Measurements from ENCODE around the gene GPR89B.
"Not testable (repeated sequence)": the region's sequence is repeated elsewhere in the genome, so short reads cannot be mapped to it uniquely, and the experiment has no call there.

The GPR89B gene

DNA sequence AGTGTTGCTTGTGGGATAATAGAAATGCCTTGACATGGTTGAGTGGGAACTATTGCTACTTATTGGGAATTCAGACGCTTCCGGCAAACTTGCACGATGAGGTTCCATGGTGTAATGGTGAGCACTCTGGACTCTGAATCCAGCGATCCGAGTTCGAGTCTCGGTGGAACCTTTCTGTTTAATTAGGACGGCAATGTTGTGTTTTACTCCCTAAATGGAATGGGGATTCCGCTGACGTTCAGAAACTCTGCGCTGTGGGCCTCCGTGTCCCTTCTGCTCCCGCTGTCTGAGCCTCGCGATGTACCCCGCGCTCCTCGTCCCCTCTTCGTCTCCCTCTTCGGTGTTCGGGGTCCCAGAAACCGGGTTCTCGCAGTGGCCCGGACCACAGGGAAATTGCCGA is 104.5 kb downstream of the GPR89B start:
- DNase-seq (ENCODE audit: low read depth), result not testable (repeated sequence)

DNA sequence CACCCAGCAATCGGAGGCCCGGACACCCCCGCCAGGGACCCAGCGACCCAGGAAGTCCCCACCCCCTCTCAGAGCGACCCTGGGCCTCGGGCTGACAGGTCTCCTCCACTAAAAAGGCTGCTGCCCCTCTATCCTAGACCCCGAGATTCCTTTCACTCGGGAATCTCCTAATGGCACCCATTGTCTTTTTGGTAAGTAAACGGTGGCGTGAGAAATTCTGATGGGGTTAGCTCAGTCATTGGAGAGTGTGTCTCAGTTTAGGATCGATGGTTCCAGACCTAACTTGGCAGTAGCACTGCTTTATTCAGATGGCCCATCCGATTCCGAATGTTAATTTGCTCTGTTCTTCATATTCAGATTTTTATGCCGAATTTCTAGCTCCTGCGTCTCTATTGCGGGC is 104.9 kb downstream of the GPR89B start:
- DNase-seq (ENCODE audit: low read depth), result not testable (repeated sequence)

DNA sequence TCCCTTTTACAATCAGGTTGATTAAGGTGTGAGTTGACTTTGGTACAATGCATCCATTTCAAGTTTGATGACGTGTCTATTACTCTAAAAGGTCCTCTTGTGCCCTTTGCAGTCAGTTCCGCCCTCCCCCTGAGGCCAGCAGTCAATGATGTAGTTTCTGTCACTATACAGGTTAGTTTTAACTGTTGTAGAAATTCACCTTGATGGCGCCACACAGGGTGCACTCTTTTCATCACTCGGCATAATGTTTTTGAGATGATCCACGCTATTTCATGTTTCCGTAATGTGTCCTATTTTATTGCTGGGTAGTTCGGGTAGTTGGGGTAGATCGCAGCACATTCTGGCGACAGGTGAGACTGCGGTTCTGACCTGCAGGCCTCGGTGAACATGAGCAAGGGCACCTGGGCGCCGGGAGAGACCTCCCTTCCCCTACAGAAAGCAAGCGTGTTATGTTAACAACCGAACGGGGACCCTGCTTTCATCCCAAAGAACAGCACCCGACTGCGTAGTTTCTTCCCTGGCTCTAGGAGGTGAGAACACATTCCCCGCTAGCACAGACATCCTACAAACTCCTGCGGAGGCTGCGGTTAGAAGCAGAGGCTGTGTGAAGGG is 109.7 kb downstream of the GPR89B start:
- DNase-seq (ENCODE audit: low read depth), result not testable (repeated sequence)

DNA sequence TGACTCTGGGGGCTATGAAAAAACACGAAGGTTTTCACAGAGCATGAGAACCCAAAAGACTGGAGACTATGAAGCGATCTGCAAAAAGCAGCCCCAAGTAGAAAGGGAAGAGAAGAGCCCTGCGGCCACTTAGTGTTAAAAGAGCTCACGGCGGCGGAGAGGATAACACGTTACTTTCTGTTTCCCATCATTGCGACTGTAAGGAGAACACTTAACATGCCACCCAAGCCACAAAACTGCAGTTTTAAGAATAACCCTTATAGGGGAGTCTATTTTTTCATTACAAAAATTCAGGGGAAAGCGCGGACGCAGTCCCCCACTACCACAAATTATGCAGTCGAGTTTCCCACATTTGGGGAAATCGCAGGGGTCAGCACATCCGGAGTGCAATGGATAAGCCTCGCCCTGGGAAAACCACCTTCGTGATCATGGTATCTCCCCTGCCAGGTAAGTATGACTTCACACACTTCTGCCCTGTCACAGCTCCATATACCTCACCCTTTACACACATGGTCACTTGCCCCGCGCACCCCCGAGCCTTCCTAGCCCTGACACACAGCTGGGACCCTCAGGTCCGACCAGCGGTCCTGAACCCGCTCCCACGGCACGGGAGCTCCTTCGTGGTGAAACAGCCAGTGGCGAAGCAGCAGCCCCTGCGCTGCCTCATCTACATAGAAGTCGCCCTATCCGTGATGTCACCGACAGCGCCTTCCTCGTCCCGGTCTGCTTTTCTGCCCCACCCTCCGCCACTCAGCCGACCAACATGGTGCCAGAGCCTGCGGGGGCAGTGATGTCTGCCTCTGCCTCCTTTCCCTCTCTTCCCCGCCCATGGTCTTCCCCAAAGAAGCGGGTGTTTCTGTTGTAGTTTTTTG is 110.5 kb downstream of the GPR89B start:
- peak; percentile 88 for DNase-seq (ENCODE audit: low read depth)

Measured in fibroblast of the conjunctiva (primary cell).